ENCODE data around the gene MAP4K3.

MAP4K3 gene

GRCh38 chr2:39377226-39377939 lies 59.7 kb downstream of the MAP4K3 start:
- no peak overlapping the region for H3K4me3 ChIP-seq (ENCODE audit: low read depth, low read length)
- TF ChIP-seq ZNF449 (tag by site-specific recombination; IDR thresholded peaks at IDR 0.05) (no peak), ZFHX2 (tag by site-specific recombination; conservative IDR thresholded peaks at IDR 0.05) (0 out of 2 replicates have a peak, but pooled peaks have one; percentile 11), EGR2 (tag by site-specific recombination; IDR thresholded peaks at IDR 0.05; ENCODE audit: low read depth) (peak; percentile 7; the same call in 1 of the 2 replicates), ZNF302 (tag by site-specific recombination; IDR thresholded peaks at IDR 0.05; ENCODE audit: low read depth) (no peak), ZNF610 (tag by site-specific recombination; IDR thresholded peaks at IDR 0.05; ENCODE audit: borderline replicate concordance) (no peak), ZNF23 (tag by site-specific recombination; IDR thresholded peaks at IDR 0.05; ENCODE audit: borderline replicate concordance) (no peak), FEZF1 (tag by site-specific recombination; IDR thresholded peaks at IDR 0.05) (no peak), ZNF658 (tag by site-specific recombination; IDR thresholded peaks at IDR 0.05) (no peak)
- H3K9me3 ChIP-seq (ENCODE audit: control insufficient read depth, insufficient read depth, low read depth, low read length) = no peaks in the 10 kb centered on the region
- peaks cover 5% of the 10 kb centered on the region; the same call in 1 of the 2 replicates for H3K4me1 ChIP-seq (ENCODE audit: control insufficient read depth, insufficient read depth, low read length)
- H3K36me3 ChIP-seq (ENCODE audit: control insufficient read depth in 2 of 2, insufficient read depth in 1 of 2, low read length in 2 of 2) = peaks cover 0 to 6% of the 10 kb centered on the region in 2 experiments; a peak in 1 of 3 replicates
- ChIA-PET CTCF (interaction anchor here (0.6 to 2.6 kb wide), 7 partner anchors 23 to 494 kb away, joined by 3 to 13 read pairs (median 6); no protein-coding TSS in a partner anchor), POLR2A (interaction anchor here (0.6 kb wide), 3 partner anchors 10 to 112 kb away, joined by 7 to 10 read pairs (median 8); no protein-coding TSS in a partner anchor)
- no peak overlapping the region for H3K27ac ChIP-seq (ENCODE audit: extremely low read depth, low read depth, low read length)

- CTCF ChIA-PET = interaction anchor here (0.6 to 2.6 kb wide), 4 partner anchors 19 to 538 kb away, joined by 3 to 9 read pairs (median 3); no protein-coding TSS in a partner anchor
These were observed 61.2 kb downstream of the MAP4K3 start for GRCh38 chr2:39375917-39376316.

More at GRCh38 chr2:39375917-39376316, 61.2 kb downstream of the MAP4K3 start:
- POLR2A ChIA-PET = no interaction called here
- H3K4me1 ChIP-seq (ENCODE audit: control insufficient read depth, insufficient read depth, low read length) = no peaks in the 10 kb centered on the region
- peaks cover 0 to 6% of the 10 kb centered on the region in 2 experiments; a peak in 1 of 3 replicates for H3K36me3 ChIP-seq (ENCODE audit: control insufficient read depth in 2 of 2, insufficient read depth in 1 of 2, low read length in 2 of 2)
- no peaks in the 10 kb centered on the region for H3K9me3 ChIP-seq (ENCODE audit: control insufficient read depth, insufficient read depth, low read depth, low read length)
- H3K4me3 ChIP-seq (ENCODE audit: low read depth, low read length) = no peak overlapping the region
- no peak for TF ChIP-seq ZNF266 (tag by site-specific recombination; IDR thresholded peaks at IDR 0.05; ENCODE audit: low read depth)
- TF ChIP-seq ZBTB17 (tag by site-specific recombination; IDR thresholded peaks at IDR 0.05) = no peak
- no peak for TF ChIP-seq ZXDB (tag by site-specific recombination; IDR thresholded peaks at IDR 0.05)
- no peak for TF ChIP-seq SALL2 (tag by site-specific recombination; IDR thresholded peaks at IDR 0.05; ENCODE audit: borderline replicate concordance)
- no peak for TF ChIP-seq ZNF521 (tag by site-specific recombination; IDR thresholded peaks at IDR 0.05)
- no peak for TF ChIP-seq ZBTB49 (tag by site-specific recombination; IDR thresholded peaks at IDR 0.05; ENCODE audit: low read depth)
- TF ChIP-seq ZFP41 (tag by site-specific recombination; IDR thresholded peaks at IDR 0.05; ENCODE audit: borderline replicate concordance) = no peak
- TF ChIP-seq EGR2 (tag by site-specific recombination; IDR thresholded peaks at IDR 0.05; ENCODE audit: low read depth) = no peak
- TF ChIP-seq ZNF510 (tag by site-specific recombination; IDR thresholded peaks at IDR 0.05; ENCODE audit: insufficient replicate concordance) = no peak
- TF ChIP-seq ZSCAN4 (tag by site-specific recombination; IDR thresholded peaks at IDR 0.05) = no peak
- no peak for TF ChIP-seq ZNF660 (tag by site-specific recombination; IDR thresholded peaks at IDR 0.05)
- no peak for TF ChIP-seq PRDM6 (tag by site-specific recombination; IDR thresholded peaks at IDR 0.05)
- TF ChIP-seq ZNF248 (tag by site-specific recombination; IDR thresholded peaks at IDR 0.05) = no peak
- TF ChIP-seq ZNF169 (tag by site-specific recombination; IDR thresholded peaks at IDR 0.05) = no peak
- no peak for TF ChIP-seq ZFP69B (tag by site-specific recombination; IDR thresholded peaks at IDR 0.05)
- no peak overlapping the region for H3K27ac ChIP-seq (ENCODE audit: extremely low read depth, low read depth, low read length)
